HG02588 (cell line): ENCODE measurements around the gene ACE.

Experiments
- ATAC-seq: cut with Tn5 transposase; IDR thresholded peaks from one replicate; pipeline ENCODE4 v1.9.1; 2021; ENCODE audit warnings: mild to moderate bottlenecking, moderate library complexity; ENCODE audit not compliant: unreplicated experiment

ACE gene

GRCh38 chr17:63512896-63513644 lies 36.2 kb downstream of the ACE start:
- no peak for ATAC-seq

DNA sequence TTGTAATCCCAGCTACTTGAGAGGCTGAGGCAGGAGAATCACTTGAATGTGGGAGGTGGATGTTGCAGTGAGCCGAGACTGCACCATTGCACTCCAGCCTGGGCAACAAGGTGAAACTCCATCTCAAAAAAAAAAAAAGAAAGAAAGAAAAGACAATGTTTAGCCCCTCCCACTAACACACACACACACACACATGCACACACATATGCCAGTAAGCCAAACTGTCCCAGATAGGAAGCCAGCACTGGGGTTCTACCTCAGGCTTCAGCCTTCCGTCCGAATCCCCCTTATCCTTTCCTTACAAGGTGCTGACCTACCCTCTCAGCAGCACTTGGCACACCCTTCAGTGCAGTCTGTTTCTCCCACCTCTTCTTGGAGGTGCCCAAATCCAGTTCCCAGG lies 37.6 kb downstream of the ACE start:
- ATAC-seq, result no peak

DNA sequence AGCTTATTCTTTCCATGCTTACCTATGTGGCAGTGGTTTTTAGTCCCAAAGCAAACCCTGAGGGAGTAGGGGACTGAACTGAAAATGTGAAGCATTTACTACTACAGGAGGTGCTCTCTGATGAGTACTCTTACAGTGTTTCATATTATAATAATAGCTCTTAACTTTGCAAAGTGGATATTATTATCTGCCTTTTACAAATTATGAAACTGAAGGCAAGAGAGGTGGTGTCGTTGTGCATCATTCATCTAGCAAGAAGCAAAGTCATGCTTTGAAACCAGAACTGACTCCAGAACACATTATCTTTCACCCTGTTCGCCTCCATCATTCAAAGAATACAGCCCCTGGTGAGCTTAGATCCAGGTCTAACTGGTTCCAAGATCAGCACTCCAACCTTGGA lies 38.1 kb downstream of the ACE start:
- ATAC-seq, result no peak

DNA sequence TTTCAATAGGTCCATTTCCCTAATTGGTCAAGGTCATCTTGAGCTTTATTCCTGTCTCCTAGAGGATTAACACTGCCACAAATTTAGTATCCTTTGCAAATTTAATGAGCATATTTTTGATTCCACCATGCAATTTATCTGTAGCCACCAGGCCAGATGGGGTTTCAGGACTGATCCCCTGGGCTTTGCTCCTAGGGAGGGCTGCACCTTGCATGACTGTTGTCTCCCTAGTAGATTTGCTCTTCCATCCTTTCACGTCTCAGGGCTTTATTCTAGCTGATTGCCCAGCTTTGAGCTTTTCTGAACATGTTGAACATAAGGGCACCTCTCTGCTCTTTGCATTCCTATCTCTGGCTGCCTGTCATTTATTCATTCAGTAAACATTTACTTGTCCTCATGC lies 38.6 kb downstream of the ACE start:
- ATAC-seq, result no peak

DNA sequence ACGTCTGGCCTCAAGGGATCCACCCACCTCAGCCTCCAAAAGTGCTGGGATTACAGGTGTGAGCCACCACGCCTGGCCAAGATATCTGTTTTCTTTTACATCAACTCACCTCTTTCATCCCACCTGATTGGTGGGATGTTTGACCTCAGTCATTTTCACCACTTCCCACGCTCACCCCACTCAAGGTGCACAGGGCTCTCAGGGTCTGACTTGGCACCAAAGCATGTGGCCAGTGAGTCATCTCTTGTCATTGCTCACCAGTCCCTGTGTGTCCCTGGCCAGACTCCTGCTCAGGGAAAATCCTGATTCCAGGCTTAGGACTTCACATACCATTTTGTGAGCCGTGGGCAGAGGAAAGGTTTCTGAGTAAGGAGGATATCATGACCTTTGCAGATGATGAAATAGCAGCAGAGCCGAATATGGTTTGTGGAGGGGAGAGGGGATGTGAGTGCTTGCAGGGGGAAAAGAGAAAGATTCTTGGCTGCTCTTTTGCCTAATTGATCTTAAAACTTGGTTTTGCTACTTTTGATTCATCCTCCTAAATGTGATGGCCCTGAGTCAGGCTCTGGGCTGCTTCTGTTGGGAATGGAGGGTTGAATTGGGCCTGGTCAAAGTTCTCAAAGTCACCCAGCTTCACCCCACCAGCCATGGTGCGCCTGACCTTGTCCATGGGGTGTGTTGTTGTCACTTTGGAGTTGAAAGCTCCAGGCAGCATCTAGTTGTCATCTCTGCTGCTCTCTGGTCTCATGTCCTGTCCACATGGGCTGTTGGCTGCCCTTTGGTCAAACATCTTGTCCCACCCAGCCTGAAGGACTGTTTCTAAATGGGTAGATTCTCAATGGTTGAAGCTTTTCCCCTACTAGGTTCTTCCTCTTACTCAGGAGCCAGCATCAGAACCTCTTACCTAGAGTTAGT lies 40.3 kb downstream of the ACE start:
- ATAC-seq, result no peak

DNA sequence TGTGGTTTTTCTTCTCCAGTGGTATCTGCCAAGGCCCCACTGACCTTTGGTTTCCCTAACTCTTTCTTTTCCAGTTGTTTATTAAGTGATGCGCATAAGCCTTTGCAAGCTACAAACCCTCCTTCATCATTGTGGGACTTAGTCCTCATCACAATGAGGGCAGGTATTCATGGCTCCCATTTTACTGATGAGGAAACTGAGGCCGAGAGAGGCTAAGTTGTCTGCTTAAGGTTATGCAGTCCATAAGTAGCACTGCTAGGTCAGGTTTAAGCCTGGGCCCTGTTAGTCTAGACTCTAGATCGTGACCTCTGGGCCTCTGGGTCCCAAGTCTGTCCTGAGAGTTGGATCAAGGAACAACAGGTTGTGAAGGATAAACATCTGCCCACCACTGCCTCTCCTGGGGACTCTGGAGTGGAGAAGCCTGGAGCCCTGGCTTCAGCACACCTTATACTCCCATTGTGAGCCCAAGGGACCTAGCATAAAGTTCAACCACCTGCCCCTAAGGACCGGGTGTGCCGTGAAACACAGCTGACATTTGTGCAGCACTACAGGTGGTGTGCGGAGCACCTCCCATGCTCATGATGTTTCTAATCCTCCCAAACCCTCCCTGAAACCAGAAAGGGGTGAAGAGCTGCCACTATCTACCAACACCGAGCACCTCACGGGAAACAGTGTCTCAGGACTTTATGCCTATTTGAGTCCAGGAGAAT lies 41.1 kb downstream of the ACE start:
- ATAC-seq, result no peak

DNA sequence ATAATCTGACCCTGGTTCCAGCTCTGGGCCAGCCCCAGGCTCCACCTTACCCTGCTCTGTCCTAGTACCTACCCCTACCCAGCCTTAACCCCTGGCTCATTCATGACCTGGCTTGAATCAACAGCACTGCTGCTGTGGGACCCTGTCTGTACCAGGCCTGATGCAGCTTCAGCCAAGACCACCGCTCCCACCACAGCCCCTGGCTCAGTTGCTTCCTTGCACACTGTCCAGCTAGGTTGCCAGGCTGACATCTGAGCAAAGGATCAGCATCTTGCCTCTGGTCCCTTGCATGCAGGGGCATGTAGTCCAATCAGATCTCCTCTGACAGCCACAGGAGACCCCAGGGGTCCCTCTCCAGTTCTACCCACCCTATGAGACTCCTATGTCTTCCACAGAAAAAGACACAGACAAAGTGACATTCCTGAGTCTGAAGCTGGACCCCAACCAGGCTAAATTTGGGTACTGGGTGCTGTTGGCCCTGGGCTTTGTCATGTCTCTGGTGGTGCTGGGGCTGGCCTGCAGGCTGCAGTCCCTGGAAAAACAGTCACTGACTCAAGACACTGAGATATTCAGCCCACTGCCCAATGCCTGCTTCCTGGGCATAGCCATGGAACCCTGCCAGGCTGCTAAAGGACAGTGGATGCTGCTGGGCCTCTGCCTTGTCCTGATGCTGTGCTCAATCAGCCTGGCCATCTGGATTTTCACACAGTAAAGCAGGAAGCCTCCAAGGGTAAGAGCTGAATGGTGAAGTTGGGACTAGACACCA lies 42.4 kb downstream of the ACE start:
- ATAC-seq, result no peak

GRCh38 chr17:63519972-63520882 lies 43.4 kb downstream of the ACE start:
- no peak for ATAC-seq

DNA sequence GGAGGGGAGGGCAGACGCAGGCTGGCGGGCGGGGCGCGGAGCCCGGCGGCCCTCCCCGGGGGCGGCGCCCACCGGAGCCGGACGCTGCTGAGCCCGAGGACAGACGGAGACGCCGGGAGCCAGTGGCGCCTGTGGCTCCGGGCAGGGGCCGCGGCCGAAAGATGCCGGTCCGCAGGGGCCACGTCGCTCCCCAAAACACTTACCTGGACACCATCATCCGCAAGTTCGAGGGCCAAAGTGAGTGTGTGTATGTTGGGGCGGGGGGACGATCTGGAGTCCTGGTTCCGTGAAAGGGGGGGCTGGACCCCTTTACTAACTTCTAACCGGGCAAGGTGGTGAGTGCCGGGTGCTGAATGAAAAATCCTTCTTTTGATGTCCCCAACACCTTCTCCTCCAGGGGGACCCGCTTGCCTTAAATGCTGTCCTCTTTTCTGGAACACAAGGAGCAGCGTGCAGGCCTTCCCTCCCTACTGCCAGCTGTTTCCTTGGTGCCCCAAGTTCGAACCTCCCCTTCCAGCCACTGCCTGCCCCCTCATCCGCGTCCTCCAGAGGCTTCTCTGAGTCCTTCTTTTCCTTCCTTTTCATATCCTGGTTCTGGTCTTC lies 46.5 kb downstream of the ACE start, which contains the start of gene KCNH6:
KCNH6 (plus strand) TSS at position 106 of the 603 bp plus-strand sequence; CDS start at position 162, 56 bp downstream.
- ATAC-seq, result no peak

DNA sequence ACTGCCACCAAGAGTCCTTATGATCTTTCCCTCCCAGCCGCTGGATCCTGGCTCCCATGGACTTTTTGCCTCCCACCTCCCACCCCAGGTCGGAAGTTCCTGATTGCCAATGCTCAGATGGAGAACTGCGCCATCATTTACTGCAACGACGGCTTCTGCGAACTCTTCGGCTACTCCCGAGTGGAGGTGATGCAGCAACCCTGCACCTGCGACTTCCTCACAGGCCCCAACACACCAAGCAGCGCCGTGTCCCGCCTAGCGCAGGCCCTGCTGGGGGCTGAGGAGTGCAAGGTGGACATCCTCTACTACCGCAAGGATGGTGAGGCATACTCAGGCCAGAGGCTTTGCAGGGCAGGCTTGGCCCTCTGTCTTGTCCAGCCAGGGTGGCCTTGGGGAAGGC lies 47.2 kb downstream of the ACE start:
- no peak for ATAC-seq

GRCh38 chr17:63525190-63525946 lies 48.5 kb downstream of the ACE start:
- no peak for ATAC-seq

DNA sequence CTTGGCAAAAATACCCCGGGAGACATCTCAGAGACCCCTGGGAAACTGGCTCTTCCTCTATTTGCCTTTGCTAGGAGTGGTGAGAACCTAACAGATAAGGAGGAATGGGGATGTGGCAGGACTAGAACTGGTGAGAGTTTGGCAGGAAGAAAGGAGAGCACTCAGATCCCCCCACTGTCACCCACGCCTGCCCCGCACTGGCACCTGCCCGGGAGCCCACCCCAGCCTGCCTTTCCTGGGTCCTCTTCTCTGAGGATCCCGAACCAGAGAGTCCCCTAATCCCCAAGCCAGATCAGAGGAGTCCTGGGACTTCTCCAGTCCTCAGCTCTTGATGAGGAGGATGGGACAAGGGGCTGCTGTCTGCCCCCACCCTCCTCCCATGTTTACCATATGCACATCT lies 50.0 kb downstream of the ACE start:
- no peak for ATAC-seq

- ATAC-seq, result no peak
These were observed 51.3 kb downstream of the ACE start for GRCh38 chr17:63528183-63528582.

DNA sequence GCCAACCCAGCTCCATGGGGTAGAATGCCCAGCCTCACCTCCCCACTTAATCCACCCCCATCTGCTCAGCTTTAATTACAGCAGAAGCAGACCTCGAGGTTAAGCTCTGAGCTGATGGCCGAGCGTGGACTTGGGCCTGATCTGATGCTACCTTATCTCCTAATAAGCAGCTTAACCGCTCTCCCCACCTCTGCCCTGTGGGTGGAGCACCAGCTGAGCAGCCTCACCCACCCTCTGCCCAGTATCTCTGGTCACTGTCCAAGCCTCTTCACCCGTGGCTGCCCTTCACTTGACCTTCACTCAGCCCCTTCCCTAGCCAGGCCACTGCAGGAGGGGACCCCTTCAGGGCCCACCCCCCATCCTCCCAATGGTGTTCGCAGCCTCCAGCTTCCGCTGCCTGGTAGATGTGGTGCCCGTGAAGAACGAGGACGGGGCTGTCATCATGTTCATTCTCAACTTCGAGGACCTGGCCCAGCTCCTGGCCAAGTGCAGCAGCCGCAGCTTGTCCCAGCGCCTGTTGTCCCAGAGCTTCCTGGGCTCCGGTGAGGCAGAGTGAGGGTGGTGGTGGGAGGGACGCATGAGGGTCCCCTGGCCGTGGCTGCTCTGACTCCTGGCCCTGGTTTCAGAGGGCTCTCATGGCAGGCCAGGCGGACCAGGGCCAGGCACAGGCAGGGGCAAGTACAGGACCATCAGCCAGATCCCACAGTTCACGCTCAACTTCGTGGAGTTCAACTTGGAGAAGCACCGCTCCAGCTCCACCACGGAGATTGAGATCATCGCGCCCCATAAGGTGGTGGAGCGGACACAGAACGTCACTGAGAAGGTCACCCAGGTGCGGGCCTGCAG lies 53.1 kb downstream of the ACE start:
- no peak for ATAC-seq

DNA sequence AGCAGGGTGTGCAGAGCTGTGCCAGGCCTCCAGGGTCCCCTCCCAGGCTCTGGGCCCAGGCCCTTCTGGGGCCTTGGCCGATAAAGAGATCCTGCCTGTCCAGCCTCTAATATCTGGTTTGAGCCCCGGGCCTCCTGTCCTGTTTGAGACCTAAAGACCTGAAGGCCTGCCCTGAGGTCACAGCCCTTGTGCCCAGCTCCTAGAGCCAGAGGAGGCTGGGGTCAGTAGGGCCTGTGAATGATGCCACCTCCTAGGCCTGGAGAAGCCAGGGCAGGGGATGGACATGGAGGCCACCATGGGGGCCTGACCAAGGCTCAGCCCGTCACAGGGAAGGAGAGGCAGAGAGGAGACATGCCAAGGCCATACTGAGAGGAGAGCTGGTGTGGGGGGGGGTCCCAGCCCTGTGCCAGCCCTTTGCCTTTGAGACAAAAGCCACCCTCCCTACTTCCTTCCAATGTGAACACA lies 53.7 kb downstream of the ACE start:
- no peak for ATAC-seq

- ATAC-seq, result no peak
These were observed 54.4 kb downstream of the ACE start for GRCh38 chr17:63531022-63531965.
